Effector CD4-positive, alpha-beta T cell (primary cell): ENCODE measurements around the gene LTN1.
"Not testable (repeated sequence)": the region's sequence is repeated elsewhere in the genome, so short reads cannot be mapped to it uniquely, and the experiment has no call there.

Source experiments
- DNase-seq: peaks from one replicate; pipeline ENCODE4 v3.0.0-alpha.2; 2020

LTN1 gene

GRCh38 chr21:28988146-28988545 is 4.5 kb downstream of the LTN1 start:
- DNase-seq, result not testable (repeated sequence)

GRCh38 chr21:28986677-28987076 is 6.0 kb downstream of the LTN1 start:
- DNase-seq, result no peak

- DNase-seq, result no peak
Observed at GRCh38 chr21:28982637-28983036, 10.0 kb downstream of the LTN1 start.

- DNase-seq, result no peak
Observed at GRCh38 chr21:28979092-28979491, 13.6 kb downstream of the LTN1 start.

GRCh38 chr21:28975397-28975796 is 17.3 kb downstream of the LTN1 start:
- DNase-seq, result no peak

GRCh38 chr21:28974531-28975227 is 18.0 kb downstream of the LTN1 start:
- no peak for DNase-seq

GRCh38 chr21:28972398-28972797 is 20.3 kb downstream of the LTN1 start:
- no peak for DNase-seq

- DNase-seq, result no peak
Observed at GRCh38 chr21:28971171-28971570, 21.5 kb downstream of the LTN1 start.

- DNase-seq, result no peak
Observed at GRCh38 chr21:28963831-28964230, 28.8 kb downstream of the LTN1 start.

GRCh38 chr21:28962465-28962864 is 30.2 kb downstream of the LTN1 start:
- no peak for DNase-seq

GRCh38 chr21:28961927-28962326 is 30.8 kb downstream of the LTN1 start:
- no peak for DNase-seq

GRCh38 chr21:28960245-28960644 is 32.4 kb downstream of the LTN1 start:
- DNase-seq, result no peak

GRCh38 chr21:28959367-28960099 is 33.1 kb downstream of the LTN1 start:
- no peak for DNase-seq

GRCh38 chr21:28953247-28953646 is 39.4 kb downstream of the LTN1 start:
- DNase-seq, result no peak

GRCh38 chr21:28952686-28953085 is 40.0 kb downstream of the LTN1 start:
- DNase-seq, result no peak

GRCh38 chr21:28949318-28949717 is 43.4 kb downstream of the LTN1 start:
- DNase-seq, result no peak

GRCh38 chr21:28944296-28944695 is 48.4 kb downstream of the LTN1 start:
- DNase-seq, result no peak

- DNase-seq, result no peak
Observed at GRCh38 chr21:28943631-28944030, 49.0 kb downstream of the LTN1 start.

- DNase-seq, result no peak
Observed at GRCh38 chr21:28938726-28939125, 54.0 kb downstream of the LTN1 start.

- no peak for DNase-seq
Observed at GRCh38 chr21:28937737-28938136, 54.9 kb downstream of the LTN1 start.

- DNase-seq, result no peak
Observed at GRCh38 chr21:28936721-28937120, 56.0 kb downstream of the LTN1 start.

- no peak for DNase-seq
Observed at GRCh38 chr21:28936036-28936435, 56.6 kb downstream of the LTN1 start.

GRCh38 chr21:28932717-28933116 is 60.0 kb downstream of the LTN1 start:
- no peak for DNase-seq

- DNase-seq, result not testable (repeated sequence)
Observed at GRCh38 chr21:28931708-28932372, 60.8 kb downstream of the LTN1 start.
